ENCODE measurements around the gene DOC2B.

The DOC2B gene

GRCh38 chr17:160336-160735, 21.1 kb downstream of the DOC2B start:
- DNase-seq = no peak

DNA sequence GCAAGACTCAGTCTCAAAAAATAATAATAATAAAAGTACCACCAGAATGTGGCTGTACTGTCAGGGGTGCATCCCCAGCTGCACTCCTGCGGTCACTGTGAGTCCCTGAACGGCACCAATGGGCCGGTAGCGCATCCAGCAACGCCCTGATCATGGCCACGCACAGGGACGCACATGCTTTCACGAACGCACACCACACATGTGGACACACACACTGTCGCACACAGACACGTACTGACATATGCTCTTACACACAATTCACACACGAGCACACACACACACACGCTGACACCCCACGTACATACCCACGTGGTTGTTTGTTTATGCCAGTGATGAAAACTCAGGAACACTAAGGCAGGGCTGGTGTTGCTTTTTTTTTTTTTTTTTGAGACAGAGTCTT, 21.8 kb downstream of the DOC2B start:
- no peak for DNase-seq

- DNase-seq = no peak
Observed at GRCh38 chr17:158379-158778, 23.1 kb downstream of the DOC2B start.

DNA sequence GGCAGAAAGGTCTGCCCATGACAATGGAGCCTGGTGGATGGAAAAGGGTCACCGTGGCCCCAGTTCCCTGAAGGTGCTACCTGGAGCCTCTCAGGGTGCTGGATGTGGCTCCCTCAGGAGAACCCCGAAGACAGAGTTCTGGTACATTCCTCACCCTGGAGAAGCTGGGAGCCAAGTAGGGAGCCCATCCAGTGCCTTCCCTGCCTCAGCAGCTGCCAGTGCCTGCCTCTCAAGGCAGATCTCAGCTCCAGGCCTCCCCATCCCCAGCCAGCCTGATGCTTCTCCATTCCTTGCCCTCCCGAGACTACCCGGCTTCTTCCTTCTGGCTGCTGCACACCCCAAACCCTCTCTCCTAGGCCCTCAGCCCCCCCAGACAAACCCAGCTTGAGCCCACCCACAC, 23.5 kb downstream of the DOC2B start:
- no peak for DNase-seq

GRCh38 chr17:156946-157345, 24.5 kb downstream of the DOC2B start:
- DNase-seq = no peak

DNA sequence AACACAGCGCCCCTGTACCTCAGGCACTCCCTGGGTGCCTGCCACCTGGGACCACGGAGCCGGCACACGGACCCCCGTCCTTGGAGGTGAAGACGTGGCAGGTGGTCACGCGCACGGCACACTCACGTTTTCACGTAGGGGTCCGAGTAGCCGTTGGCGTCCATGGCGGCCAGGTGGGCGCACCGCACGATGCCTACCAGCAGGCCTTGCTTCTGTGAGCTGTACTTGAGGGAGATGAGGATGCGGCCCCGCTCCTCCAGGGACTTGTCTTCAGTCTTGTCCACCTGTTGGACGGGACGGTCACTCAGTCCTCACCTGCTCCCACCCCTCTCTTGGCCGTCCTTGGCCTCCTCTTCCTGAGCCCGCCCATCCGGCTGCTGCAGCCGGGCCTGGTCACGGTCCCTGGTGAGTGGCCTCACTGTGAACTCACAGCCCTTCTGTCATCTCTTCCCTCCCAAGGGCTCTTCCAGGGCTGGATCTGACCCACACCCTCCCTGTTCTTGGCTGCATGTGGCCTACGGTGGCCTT, 25.3 kb downstream of the DOC2B start:
- DNase-seq = no peak

DNA sequence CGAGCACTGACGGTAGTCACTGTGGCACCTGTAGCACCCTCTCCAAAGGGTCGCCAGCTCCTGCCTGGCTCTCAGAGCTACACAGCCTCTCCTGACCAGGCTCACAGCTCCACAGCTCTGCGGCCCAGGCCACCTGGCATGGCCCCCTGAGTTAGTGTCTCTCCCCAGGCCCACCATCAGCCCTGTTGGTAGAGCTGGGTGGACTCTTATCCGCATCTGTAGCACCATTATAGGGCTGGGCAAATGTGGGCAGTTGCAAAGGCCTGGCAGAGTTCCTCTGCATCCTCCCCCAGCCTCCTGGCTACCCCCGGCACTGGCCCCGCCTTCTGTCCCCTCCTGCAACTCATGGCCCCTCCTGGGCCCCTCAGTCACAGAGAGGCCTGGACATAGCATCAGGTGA, 25.9 kb downstream of the DOC2B start:
- DNase-seq = no peak

DNA sequence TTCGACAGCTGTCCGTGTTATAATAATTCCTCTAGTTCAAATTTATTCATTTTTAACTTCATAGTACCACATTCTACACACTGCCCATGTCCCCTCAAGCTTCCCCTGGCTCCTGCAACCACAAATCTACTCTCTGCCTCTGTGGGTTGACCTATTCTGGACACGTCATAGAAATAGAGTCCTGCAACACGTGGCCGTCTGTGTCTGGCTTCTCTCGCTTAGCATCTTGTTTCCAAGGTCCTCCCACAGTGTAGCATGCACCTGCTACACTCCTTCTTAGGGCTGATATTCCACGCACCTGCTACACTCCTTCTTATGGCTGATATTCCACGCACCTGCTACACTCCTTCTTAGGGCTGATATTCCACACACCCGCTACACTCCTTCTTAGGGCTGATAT, 27.6 kb downstream of the DOC2B start:
- no peak for DNase-seq

GRCh38 chr17:152860-153420, 28.5 kb downstream of the DOC2B start:
- no peak for DNase-seq

- no peak for DNase-seq
Observed at GRCh38 chr17:151886-152859, 29.3 kb downstream of the DOC2B start.

GRCh38 chr17:151004-151403, 30.4 kb downstream of the DOC2B start:
- DNase-seq = no peak

- DNase-seq = no peak
Observed at GRCh38 chr17:149897-150584, 31.4 kb downstream of the DOC2B start.

DNA sequence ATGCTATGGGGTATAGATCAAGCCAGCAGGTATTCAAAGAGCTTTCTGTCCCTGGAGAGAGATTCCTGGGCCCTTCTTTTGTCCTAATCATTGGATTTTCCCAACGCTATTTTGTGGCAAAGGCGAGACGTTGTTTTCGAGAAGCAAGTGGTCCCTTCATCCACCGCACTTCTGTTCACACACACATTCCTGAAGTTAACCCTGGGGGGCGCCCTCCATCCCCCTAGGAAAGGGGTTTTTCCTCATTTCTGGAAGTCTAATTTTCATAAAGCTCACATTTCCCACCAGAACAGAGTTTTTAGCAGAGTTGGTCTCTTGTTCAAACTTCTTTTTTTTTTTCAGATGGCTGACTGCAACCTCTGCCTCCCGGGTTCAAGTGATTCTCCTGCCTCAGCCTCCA, 32.2 kb downstream of the DOC2B start:
- no peak for DNase-seq

DNA sequence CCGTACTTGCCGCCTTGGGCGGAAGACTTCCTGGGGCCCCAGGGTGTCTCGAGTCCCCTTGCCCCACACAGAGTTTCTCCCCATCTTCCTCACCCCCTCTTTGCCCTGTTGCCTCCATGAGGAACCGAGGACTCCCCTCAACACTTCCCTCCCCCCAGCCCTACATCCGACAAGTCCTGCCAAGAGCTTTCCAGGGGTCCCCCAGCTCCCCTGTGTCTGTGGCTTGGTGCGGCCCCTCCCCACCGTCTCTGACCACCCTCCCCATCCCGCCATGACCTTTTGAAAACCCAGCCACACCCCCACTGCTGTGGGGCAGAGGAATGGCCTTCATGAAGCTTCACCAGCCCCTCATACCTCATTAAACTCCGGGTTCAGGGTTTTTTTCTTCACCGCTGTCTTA, 32.7 kb downstream of the DOC2B start:
- DNase-seq = no peak

GRCh38 chr17:147796-148740, 33.4 kb downstream of the DOC2B start:
- no peak for DNase-seq

- no peak for DNase-seq
Observed at GRCh38 chr17:146983-147761, 34.3 kb downstream of the DOC2B start.

GRCh38 chr17:146546-146945, 34.9 kb downstream of the DOC2B start:
- no peak for DNase-seq

DNA sequence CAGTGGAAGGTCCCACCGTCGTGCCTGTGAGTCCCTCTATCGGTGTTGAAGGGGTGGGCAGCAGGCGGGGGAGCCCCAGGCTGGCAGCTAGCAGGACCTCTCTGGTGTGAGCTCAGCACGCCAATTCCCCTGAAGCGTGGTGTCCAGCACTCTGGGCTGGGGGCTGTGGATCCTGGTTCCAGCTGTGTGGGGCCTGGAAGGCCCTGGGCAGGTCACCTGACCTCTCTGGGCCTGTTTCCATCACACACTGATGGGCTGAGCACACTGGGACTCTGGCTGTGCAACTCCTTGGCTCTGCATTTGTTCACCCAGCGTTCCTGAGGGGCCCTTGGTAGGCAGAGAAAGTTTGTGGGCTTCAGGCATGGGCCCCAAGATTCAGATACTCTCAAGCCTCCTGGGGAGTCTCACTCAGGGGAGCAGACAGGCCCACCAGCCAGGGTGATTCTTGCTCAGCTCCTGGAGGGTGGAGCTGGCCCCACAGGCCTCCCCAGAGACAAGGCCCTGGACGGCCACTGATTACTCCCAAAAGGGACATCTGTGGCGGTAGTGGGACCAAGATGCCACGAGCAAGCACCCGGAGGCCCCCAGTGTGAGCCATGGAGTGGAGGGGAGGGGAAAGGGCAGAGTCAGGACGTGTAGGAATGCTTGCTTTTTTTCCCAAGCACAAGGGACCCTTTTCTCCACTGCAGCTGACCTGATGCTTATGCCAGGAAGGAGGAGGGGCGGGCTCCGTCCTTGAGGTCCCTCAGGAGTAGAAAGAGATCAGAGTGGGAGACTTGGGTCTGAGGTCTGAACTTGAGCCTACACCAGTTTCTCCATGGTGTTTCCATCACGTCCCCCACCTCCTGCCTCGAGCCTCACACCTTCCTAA, 35.5 kb downstream of the DOC2B start:
- DNase-seq = no peak

GRCh38 chr17:144936-145670, 36.3 kb downstream of the DOC2B start:
- DNase-seq = no peak

All from suppressor macrophage (primary cell).